Stimulated activated CD4-positive, alpha-beta T cell treated with anti-CD3 and anti-CD28 coated beads, Interleukin-15, amount 100 ng/mL, for 24 hours (primary cell): ENCODE measurements around the gene BICRA.
"Not testable (repeated sequence)": the region's sequence is repeated elsewhere in the genome, so short reads cannot be mapped to it uniquely, and the experiment has no call there.

Experiments
- DNase-seq: peaks from one replicate; pipeline ENCODE4 v3.0.0-alpha.2; 2020

The BICRA gene

GRCh38 chr19:47663911-47664771 lies 55.2 kb downstream of the BICRA start:
- no peak for DNase-seq

DNA sequence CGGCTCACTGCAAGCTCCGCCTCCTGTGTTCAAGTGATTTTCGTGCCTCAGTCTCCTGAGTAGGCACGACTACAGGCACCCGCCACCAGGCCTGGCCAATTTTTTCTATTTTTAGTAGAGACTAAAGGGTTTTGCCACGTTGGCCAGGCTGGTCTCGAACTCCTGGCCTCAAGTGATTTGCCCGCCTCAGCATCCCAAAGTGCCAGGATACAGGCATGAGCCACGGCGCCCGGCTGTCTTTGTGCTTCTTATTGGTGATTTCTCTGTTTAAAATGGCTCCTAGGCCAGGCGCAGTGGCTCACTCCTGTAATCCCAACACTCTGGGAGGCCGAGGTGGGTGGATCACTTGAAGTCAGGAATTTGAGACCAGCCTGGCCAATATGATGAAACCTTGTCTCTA lies 59.6 kb downstream of the BICRA start:
- DNase-seq = not testable (repeated sequence)

GRCh38 chr19:47670736-47671135 lies 61.8 kb downstream of the BICRA start:
- DNase-seq = no peak

GRCh38 chr19:47671499-47671898 lies 62.6 kb downstream of the BICRA start:
- no peak for DNase-seq

DNA sequence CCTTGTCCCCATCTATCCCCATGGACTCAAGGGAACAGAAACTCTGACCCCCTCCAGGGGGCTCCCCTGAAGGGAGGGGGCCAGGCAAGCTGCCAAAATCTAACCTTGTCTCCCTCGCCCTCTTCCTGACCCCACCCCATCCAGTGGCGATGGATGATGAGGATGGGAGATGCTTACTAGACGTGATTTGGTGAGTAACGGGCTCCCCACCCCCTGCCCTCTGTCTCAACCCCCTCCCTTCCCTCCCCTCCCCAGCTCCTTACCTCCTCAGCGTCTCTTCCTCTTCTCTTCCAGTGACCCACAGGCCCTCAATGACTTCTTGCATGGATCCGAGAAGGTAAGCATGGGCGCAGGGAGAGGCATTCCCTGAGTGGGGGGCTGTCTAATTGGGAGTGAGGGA lies 64.5 kb downstream of the BICRA start:
- no peak for DNase-seq

GRCh38 chr19:47674548-47674947 lies 65.6 kb downstream of the BICRA start:
- no peak for DNase-seq

GRCh38 chr19:47675271-47675670 lies 66.3 kb downstream of the BICRA start:
- no peak for DNase-seq

GRCh38 chr19:47675859-47676258 lies 66.9 kb downstream of the BICRA start:
- no peak for DNase-seq

DNA sequence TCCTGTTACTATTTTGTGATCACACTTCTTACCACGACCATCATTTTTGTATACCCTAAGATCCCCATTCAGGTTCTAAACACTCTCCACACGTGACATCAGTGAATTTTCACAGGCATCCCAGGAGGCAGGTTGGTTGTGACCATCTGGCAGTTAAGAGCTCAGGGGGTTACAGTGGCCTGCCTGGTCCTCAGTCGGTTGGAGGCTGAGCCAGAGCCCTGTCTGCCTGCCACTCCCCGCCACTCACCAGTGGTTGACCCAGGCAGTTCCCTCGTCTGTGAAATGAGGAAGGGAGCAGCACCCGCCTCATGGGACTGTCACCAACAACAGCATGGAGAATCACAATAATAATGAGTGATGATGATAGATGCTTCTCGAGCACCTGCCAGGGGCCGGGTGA lies 67.9 kb downstream of the BICRA start:
- DNase-seq = no peak

GRCh38 chr19:47679251-47679900 lies 70.4 kb downstream of the BICRA start:
- DNase-seq = no peak

DNA sequence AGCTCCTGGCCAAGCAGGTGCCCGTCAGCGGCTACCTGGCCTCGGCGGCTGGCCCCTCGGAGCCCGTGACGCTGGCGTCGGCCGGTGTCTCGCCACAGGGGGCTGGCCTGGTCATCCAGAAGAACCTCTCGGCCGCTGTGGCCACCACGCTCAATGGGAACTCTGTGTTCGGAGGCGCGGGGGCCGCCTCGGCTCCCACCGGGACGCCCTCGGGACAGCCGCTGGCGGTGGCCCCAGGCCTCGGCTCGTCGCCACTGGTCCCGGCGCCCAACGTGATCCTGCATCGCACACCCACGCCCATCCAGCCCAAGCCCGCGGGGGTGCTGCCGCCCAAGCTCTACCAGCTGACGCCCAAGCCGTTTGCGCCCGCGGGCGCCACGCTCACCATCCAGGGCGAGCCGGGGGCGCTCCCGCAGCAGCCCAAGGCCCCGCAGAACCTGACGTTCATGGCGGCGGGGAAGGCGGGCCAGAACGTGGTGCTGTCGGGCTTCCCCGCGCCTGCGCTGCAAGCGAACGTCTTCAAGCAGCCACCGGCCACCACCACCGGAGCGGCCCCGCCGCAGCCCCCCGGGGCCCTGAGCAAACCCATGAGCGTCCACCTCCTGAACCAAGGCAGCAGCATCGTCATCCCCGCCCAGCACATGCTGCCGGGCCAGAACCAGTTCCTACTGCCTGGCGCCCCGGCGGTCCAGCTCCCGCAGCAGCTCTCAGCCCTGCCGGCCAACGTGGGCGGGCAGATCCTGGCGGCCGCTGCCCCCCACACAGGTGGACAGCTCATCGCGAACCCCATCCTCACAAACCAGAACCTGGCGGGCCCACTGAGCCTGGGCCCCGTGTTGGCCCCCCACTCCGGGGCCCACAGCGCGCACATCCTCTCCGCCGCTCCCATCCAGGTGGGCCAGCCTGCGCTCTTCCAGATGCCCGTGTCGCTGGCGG lies 71.3 kb downstream of the BICRA start:
- no peak for DNase-seq

DNA sequence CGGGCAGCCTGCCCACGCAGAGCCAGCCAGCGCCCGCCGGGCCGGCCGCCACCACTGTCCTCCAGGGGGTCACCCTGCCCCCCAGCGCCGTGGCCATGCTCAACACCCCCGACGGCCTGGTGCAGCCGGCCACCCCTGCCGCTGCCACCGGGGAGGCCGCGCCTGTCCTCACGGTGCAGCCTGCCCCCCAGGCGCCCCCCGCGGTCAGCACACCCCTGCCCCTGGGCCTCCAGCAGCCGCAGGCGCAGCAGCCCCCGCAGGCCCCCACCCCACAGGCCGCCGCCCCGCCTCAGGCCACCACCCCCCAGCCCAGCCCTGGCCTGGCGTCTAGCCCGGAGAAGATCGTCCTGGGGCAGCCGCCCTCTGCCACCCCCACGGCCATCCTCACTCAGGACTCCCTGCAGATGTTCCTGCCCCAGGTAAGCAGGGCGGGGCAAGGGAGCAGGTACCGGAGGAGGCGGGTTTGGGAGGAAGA lies 72.0 kb downstream of the BICRA start:
- DNase-seq = no peak

GRCh38 chr19:47681388-47681787 lies 72.5 kb downstream of the BICRA start:
- DNase-seq = no peak

DNA sequence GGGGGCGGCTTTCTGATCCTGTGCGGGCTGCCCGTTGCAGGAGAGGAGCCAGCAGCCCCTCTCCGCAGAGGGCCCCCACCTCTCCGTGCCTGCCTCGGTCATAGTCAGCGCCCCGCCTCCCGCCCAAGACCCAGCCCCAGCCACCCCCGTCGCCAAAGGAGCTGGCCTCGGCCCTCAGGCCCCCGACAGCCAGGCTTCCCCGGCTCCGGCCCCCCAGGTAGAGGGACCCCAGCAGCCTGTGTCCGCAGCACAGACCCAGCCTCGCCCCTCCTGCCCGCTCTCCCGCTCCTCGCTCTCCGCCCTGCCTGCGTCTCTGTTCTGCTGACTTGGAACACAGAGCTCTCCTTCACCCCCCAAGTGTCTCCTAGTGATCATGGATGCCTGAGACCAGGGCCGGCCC lies 73.0 kb downstream of the BICRA start:
- no peak for DNase-seq

- DNase-seq = no peak
Observed at GRCh38 chr19:47682939-47683338, 74.0 kb downstream of the BICRA start.

DNA sequence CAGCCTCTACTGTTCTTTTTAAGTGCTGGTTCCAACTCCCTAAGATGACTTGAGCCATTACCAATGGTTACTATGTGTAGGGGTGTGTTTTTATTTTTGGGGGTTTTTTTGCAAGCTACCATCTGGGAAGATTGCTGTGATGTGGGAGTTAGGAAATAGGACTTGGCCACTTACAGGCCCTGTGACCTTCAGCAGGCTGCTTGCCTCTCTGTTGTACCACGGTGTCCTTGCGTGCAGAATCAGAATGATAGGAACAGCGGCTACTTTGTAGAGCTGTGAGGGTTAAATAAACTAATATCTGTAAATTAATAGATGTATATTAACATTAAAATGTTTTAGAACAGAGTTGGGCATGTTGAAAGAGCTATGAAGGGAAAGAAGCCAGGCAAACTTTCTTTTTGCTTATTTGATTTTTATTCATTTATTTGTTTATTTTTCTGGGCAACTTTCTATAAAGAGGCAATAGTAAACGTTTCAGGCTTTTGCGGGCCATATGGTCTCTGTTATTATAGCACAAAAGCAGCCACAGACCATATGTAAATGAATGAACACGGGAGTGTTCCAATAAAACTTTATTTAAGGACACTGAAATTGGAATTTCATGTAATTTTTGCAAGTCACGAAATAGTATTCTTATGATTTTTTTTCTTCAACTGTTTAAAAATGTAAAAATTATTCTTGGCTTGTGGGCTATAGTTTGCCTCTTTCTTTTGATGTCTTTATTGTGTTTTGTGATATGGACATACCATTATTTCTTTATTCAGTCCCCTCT lies 77.9 kb downstream of the BICRA start:
- no peak for DNase-seq

GRCh38 chr19:47687906-47688305 lies 79.0 kb downstream of the BICRA start:
- DNase-seq = no peak

GRCh38 chr19:47691090-47691489 lies 82.2 kb downstream of the BICRA start:
- DNase-seq = no peak

DNA sequence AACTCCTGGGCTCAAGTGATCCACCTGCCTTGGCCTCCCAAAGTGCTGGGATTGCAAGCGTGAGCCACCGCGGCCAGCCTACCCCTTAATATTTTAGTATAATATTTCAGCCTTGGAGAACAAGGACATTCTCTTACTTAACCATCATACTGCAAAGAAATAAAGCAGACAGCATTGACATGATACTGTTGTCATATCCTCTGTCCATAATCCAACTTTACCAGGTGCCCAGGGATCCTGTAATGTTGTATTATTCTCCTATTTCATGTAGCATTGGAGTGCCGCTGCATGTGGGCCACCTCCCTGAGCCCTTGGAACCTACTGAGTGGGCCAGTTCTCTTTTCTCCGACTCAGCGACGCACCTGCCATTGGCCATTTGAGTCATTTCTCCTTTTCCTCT lies 82.8 kb downstream of the BICRA start:
- DNase-seq = no peak

GRCh38 chr19:47693489-47693888 lies 84.6 kb downstream of the BICRA start:
- DNase-seq = no peak

DNA sequence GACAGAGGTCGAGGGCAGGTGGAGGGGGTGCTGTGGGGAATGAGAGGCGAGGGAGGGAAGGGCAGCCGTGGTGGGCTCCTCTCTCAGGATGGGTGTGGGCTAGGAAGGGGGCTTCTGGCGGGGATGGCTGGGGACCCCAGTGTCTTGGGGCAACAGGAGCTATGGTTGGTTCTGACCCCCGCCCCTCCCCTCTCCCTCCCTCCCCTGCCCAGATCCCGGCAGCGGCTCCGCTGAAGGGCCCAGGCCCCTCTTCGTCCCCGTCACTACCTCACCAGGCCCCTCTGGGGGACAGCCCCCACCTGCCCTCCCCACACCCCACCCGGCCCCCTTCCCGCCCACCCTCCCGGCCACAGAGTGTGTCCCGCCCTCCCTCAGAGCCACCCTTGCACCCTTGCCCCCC lies 85.0 kb downstream of the BICRA start:
- DNase-seq = no peak

DNA sequence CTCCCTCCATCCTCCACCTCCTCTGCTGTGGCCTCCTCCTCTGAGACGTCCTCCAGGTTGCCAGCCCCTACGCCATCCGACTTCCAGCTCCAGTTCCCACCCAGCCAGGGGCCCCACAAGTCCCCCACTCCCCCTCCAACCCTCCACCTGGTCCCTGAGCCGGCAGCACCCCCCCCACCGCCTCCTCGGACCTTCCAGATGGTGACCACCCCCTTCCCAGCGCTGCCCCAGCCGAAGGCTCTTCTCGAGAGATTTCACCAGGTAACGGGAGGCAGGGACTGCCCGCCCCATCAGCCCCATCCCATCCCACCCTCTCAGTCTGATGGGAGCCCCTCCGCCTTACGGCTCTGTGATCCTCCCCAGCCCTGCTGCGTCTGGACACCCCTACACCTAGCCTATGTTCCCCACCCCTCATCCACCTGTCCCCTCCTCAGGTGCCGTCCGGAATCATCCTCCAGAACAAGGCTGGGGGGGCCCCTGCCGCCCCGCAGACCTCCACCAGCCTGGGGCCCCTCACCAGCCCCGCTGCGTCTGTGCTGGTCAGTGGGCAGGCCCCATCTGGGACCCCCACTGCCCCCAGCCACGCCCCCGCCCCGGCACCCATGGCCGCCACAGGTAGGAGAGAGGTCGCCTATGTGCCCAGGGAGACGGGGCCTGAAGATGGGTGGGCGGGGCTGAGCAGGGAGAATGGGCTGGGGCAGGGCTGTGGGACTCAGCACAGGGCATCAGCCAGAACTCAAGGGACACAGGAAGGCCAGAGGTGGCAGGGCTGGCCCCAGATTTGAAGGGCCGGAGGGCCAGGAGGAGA lies 85.7 kb downstream of the BICRA start:
- DNase-seq = no peak
